GM23338 (cell line): Measurements from ENCODE around the gene LRRC3C. TPM values are rescaled to one million over a fixed set of nuclear protein-coding genes. Genes with fewer than 3 reads are reported as not detected.

ENCODE experiments used
- ATAC-seq: fragments of 200-7000 bp; cut with Tn5 transposase; 3 replicates; pipeline ENCODE4 v1.9.1; 2020
- DNase-seq: peaks from one replicate; pipeline ENCODE4 v3.0.0-alpha.2; 2015; ENCODE audit warnings: low spot score
- H2AFZ ChIP-seq: fragments of 200-600 bp; sonication (generic); 2 replicates; pipeline ENCODE4 v1.8.0; 2016; ENCODE audit warnings: antibody characterized with exemption, mild to moderate bottlenecking, moderate library complexity
- H3F3A ChIP-seq: fragments of 200-600 bp; sonication (generic); replicated peaks from 2 replicates; pipeline ENCODE4 v1.8.0; 2017; ENCODE audit warnings: antibody characterized with exemption, mixed run types, low read depth
- H3K27ac ChIP-seq: fragments of 200-600 bp; sonication (generic); 2 replicates; pipeline ENCODE4 v1.6.1; 2016; ENCODE audit warnings: low read depth
- H3K27me3 ChIP-seq: fragments of 200-600 bp; sonication (generic); 2 replicates; pipeline ENCODE4 v1.8.0; 2016; ENCODE audit warnings: mild to moderate bottlenecking, mixed run types, moderate library complexity; ENCODE audit not compliant: insufficient read depth
- H3K36me3 ChIP-seq: fragments of 200-600 bp; sonication (generic); 2 replicates; pipeline ENCODE4 v1.8.0; 2016; ENCODE audit warnings: mild to moderate bottlenecking; ENCODE audit not compliant: insufficient read depth
- H3K4me1 ChIP-seq: fragments of 200-600 bp; sonication (generic); 2 replicates; pipeline ENCODE4 v1.8.0; 2016; ENCODE audit warnings: mild to moderate bottlenecking, moderate library complexity; ENCODE audit not compliant: insufficient read depth
- H3K4me2 ChIP-seq: fragments of 200-600 bp; sonication (generic); 2 replicates; pipeline ENCODE4 v1.7.1; 2017; ENCODE audit warnings: mixed run types
- H3K4me3 ChIP-seq: fragments of 200-600 bp; sonication (generic); 2 replicates; pipeline ENCODE4 v1.6.1; 2016; ENCODE audit warnings: mixed run types
- H3K79me2 ChIP-seq: fragments of 200-600 bp; sonication (generic); replicated peaks from 2 replicates; pipeline ENCODE4 v1.8.0; 2017; ENCODE audit warnings: mild to moderate bottlenecking; ENCODE audit not compliant: insufficient read depth
- H3K9me2 ChIP-seq: fragments of 200-600 bp; sonication (generic); 2 replicates; pipeline ENCODE4 v1.8.0; 2017; ENCODE audit not compliant: insufficient read depth
- H4K20me1 ChIP-seq: fragments of 200-600 bp; sonication (generic); replicated peaks from 2 replicates; pipeline ENCODE4 v1.8.0; 2017; ENCODE audit warnings: mild to moderate bottlenecking; ENCODE audit not compliant: insufficient read depth
- H3K27ac Mint-ChIP-seq: 2 replicates; pipeline ENCODE4 v1.8.0; 2020; ENCODE audit warnings: inconsistent platforms, mild to moderate bottlenecking, moderate library complexity, mixed read lengths
- H3K27me3 Mint-ChIP-seq: 3 replicates; pipeline ENCODE4 v1.8.0; 2022; ENCODE audit warnings: low read depth, mild to moderate bottlenecking, moderate library complexity, mixed read lengths, inconsistent platforms; ENCODE audit not compliant: insufficient read depth, poor library complexity
- H3K36me3 Mint-ChIP-seq: 3 replicates; pipeline ENCODE4 v1.8.0; 2021; ENCODE audit warnings: low read depth, mild to moderate bottlenecking, inconsistent platforms, moderate library complexity, mixed read lengths
- H3K4me1 Mint-ChIP-seq: 3 replicates; pipeline ENCODE4 v1.8.0; 2020; ENCODE audit warnings: mild to moderate bottlenecking, inconsistent platforms, mixed read lengths
- H3K4me3 Mint-ChIP-seq: 3 replicates; pipeline ENCODE4 v1.8.0; 2021; ENCODE audit warnings: moderate library complexity, mild to moderate bottlenecking, inconsistent platforms, mixed read lengths
- H3K9me3 Mint-ChIP-seq: 3 replicates; pipeline ENCODE4 v1.8.0; 2020; ENCODE audit warnings: moderate library complexity, mild to moderate bottlenecking, inconsistent platforms, mixed read lengths
- CREB1 ChIP-seq: fragments of 250-450 bp; sonication (Bioruptor Pico); IDR thresholded peaks from 2 replicates; pipeline ENCODE4 v1.5.0; 2020; ENCODE audit warnings: low read depth, mild to moderate bottlenecking, moderate library complexity
- ETS1 ChIP-seq: IDR thresholded peaks from 2 replicates; pipeline ENCODE4 v1.6.1; 2016; ENCODE audit warnings: antibody characterized with exemption
- JUNB ChIP-seq: IDR thresholded peaks from one replicate; pipeline ENCODE4 v1.6.1; 2016; ENCODE audit warnings: antibody characterized with exemption; ENCODE audit not compliant: unreplicated experiment
- POLR2AphosphoS5 ChIP-seq: IDR thresholded peaks from 2 replicates; pipeline ENCODE4 v1.6.1; 2016; ENCODE audit warnings: antibody characterized with exemption, low read depth
- ZNF114 ChIP-seq: fragments of 250-450 bp; sonication (Bioruptor Pico); IDR thresholded peaks from 2 replicates; pipeline ENCODE4 v1.5.0; 2020; ENCODE audit warnings: mild to moderate bottlenecking, moderate library complexity
- ZNF462 ChIP-seq: fragments of 250-450 bp; sonication (Bioruptor Pico); IDR thresholded peaks from 2 replicates; pipeline ENCODE4 v1.5.0; 2020; ENCODE audit warnings: mild to moderate bottlenecking, moderate library complexity
- polyA plus RNA-seq: library from polyadenylated mRNA; unstranded; fragments of >200 nt; fragmentation: Nextera tagmentation; extraction: Ambion mirVana; gene quantifications from 2 replicates; pipeline ENCODE4 v1.2.1, GENCODE V29; 2016
- total RNA-seq: library from RNA; depleted of rRNA; stranded (reverse); fragments of >200 nt; shearing (Covaris generic); gene quantifications from 2 replicates; pipeline ENCODE4 v1.2.3, GENCODE V29; 2014

Gene LRRC3C
- total and polyA plus RNA-seq, 2 experiments from 2014 or later, result 0.24 TPM; not detected in 1

GRCh38 chr17:39952680-39953470 is 25.3 kb downstream of the LRRC3C start:
- Mint-ChIP-seq H3K4me1 (peaks cover 23% of the 10 kb centered on the region), H3K27me3 (peaks cover 24% of the 10 kb centered on the region), H3K27ac (peak overlapping the region; percentile 97), H3K4me3 (peak overlapping the region; percentile 85), H3K9me3 (no peaks in the 10 kb centered on the region), H3K36me3 (no peaks in the 10 kb centered on the region)
- no peaks in the 10 kb centered on the region for H3K36me3 ChIP-seq
- H3F3A ChIP-seq, result 0 out of 2 replicates have a peak, but pooled peaks cover 7% of the 10 kb centered on the region
- TF ChIP-seq ZNF462 (CRISPR knock-in tag) (no peak), ZNF114 (no peak), POLR2AphosphoS5 (peak; percentile 93), CREB1 (no peak)
- no peaks in the 10 kb centered on the region for H3K9me2 ChIP-seq
- 0 out of 2 replicates have a peak, but pooled peaks cover 4% of the 10 kb centered on the region for H3K27me3 ChIP-seq
- DNase-seq, result peak; percentile 99
- H3K79me2 ChIP-seq, result no peaks in the 10 kb centered on the region
- no peaks in the 10 kb centered on the region for H4K20me1 ChIP-seq
- H3K4me3 ChIP-seq, result peak overlapping the region; percentile 73
- ATAC-seq, result peak; percentile 92
- peak overlapping the region; percentile 98 for H2AFZ ChIP-seq
- peak overlapping the region; percentile 95 for H3K4me2 ChIP-seq
- H3K27ac ChIP-seq, result peak overlapping the region; percentile 79
- peaks cover 10% of the 10 kb centered on the region; the same call in 1 of the 2 replicates for H3K4me1 ChIP-seq

GRCh38 chr17:39953471-39953888 is 25.9 kb downstream of the LRRC3C start:
- Histone ChIP-seq H3K36me3 (no peaks in the 10 kb centered on the region), H3F3A (0 out of 2 replicates have a peak, but pooled peaks cover 7% of the 10 kb centered on the region), H3K27ac (peak overlapping the region; percentile 99), H3K4me3 (peak overlapping the region; percentile 64), H3K4me1 (peaks cover 10% of the 10 kb centered on the region; the same call in 1 of the 2 replicates), H2AFZ (peak overlapping the region; percentile 54; the same call in 1 of the 2 replicates), H3K4me2 (peak overlapping the region; percentile 84), H3K27me3 (0 out of 2 replicates have a peak, but pooled peaks cover 4% of the 10 kb centered on the region), H3K79me2 (no peaks in the 10 kb centered on the region), H4K20me1 (no peaks in the 10 kb centered on the region), H3K9me2 (no peaks in the 10 kb centered on the region)
- peak overlapping the region; percentile 97 for H3K27ac Mint-ChIP-seq
- H3K27me3 Mint-ChIP-seq, result peaks cover 21% of the 10 kb centered on the region
- H3K9me3 Mint-ChIP-seq, result no peaks in the 10 kb centered on the region
- H3K36me3 Mint-ChIP-seq, result no peaks in the 10 kb centered on the region
- TF ChIP-seq JUNB (no peak), ETS1 (peak; percentile 63; the same call in 1 of the 2 replicates), POLR2AphosphoS5 (peak; percentile 91)
- ATAC-seq (peak; percentile 1; the same call in 1 of the 3 replicates), DNase-seq (no peak)
- H3K4me1 Mint-ChIP-seq, result peaks cover 22% of the 10 kb centered on the region
- peak overlapping the region; percentile 85 for H3K4me3 Mint-ChIP-seq
